OCI-LY3 (cell line): ENCODE data around the gene SDSL.

Experiments
- CTCF ChIP-seq: fragments of 200-600, 300-600 bp; sonication (generic); IDR thresholded peaks from 2 replicates; pipeline ENCODE4 v1.5.1; 2014; ENCODE audit warnings: antibody characterized with exemption, low read length, low read depth
- EZH2phosphoT487 ChIP-seq: fragments of 200-600 bp; shearing (Covaris generic); IDR thresholded peaks from 2 replicates; pipeline ENCODE4 v1.6.1; 2018; ENCODE audit warnings: antibody characterized with exemption, mixed run types, low read depth

- TF ChIP-seq CTCF (no peak), EZH2phosphoT487 (no peak)
These were observed 27.1 kb upstream of the SDSL start for GRCh38 chr12:113395119-113395518.
